Liver (tissue), 9 donors: ENCODE measurements around the gene EPS8L1. TPM values are rescaled to one million over a fixed set of nuclear protein-coding genes. Genes with fewer than 3 reads are reported as not detected.
"Not testable (repeated sequence)": the region's sequence is repeated elsewhere in the genome, so short reads cannot be mapped to it uniquely, and the experiment has no call there.

Source experiments
- DNase-seq: peaks from one replicate; pipeline ENCODE4 v3.0.0-alpha.2; 2017; ENCODE audit warnings: low spot score
- H3K27ac ChIP-seq, 2 donors: one replicate each; pipeline ENCODE4 v1.7.0; 2013; ENCODE audit warnings: inconsistent platforms in 2 of 2, low read length in 2 of 2, control low read depth in 1 of 2, low read depth in 1 of 2, mild to moderate bottlenecking in 1 of 2
- H3K27me3 ChIP-seq, 4 donors: one replicate each; pipeline versions ENCODE4 v1.6.1 to v1.7.0; 2013; ENCODE audit warnings: low read length in 3 of 4, inconsistent platforms in 1 of 4, mild to moderate bottlenecking in 1 of 4, moderate library complexity in 1 of 4; ENCODE audit not compliant: control insufficient read depth in 4 of 4, insufficient read depth in 4 of 4
- H3K36me3 ChIP-seq, 4 donors: one replicate each; pipeline versions ENCODE4 v1.6.1 to v1.7.0; 2013; ENCODE audit warnings: low read length in 3 of 4, mild to moderate bottlenecking in 3 of 4, low read depth in 1 of 4, moderate library complexity in 1 of 4; ENCODE audit not compliant: control insufficient read depth in 4 of 4, insufficient read depth in 3 of 4
- H3K4me1 ChIP-seq, 4 donors: one replicate each; pipeline versions ENCODE4 v1.6.1 to v1.7.0; 2013; ENCODE audit warnings: low read length in 3 of 4, mild to moderate bottlenecking in 3 of 4, moderate library complexity in 1 of 4; ENCODE audit not compliant: control insufficient read depth in 4 of 4, insufficient read depth in 4 of 4
- H3K4me3 ChIP-seq, 3 donors: one replicate each; pipeline versions ENCODE4 v1.6.1 to v1.7.0; 2013; ENCODE audit warnings: low read length in 3 of 3, control low read depth in 1 of 3, low read depth in 1 of 3, mild to moderate bottlenecking in 1 of 3
- H3K9ac ChIP-seq, 2 donors: one replicate each; pipeline ENCODE4 v1.7.0; 2013; ENCODE audit warnings: low read length in 2 of 2, mild to moderate bottlenecking in 2 of 2, moderate library complexity in 2 of 2, control low read depth in 1 of 2, low read depth in 1 of 2
- H3K9me3 ChIP-seq, 4 donors: one replicate each; pipeline versions ENCODE4 v1.6.1 to v1.7.0; 2013; ENCODE audit warnings: low read length in 3 of 4; ENCODE audit not compliant: control insufficient read depth in 4 of 4
- ATF3 ChIP-seq: IDR thresholded peaks from 2 replicates; pipeline ENCODE4 v1.6.1; 2016; ENCODE audit warnings: antibody characterized with exemption
- EGR1 ChIP-seq, 2 donors: IDR thresholded peaks; 2 replicates each; pipeline ENCODE4 v1.6.1; 2016 to 2018; ENCODE audit warnings: antibody characterized with exemption in 2 of 2, low read depth in 2 of 2
- FOXA1 ChIP-seq: IDR thresholded peaks from 2 replicates; pipeline ENCODE4 v1.6.1; 2016; ENCODE audit warnings: antibody characterized with exemption
- FOXA2 ChIP-seq: IDR thresholded peaks from 2 replicates; pipeline ENCODE4 v1.6.1; 2016; ENCODE audit warnings: antibody characterized with exemption
- GABPA ChIP-seq, 2 donors: IDR thresholded peaks in 1 of 2; conservative IDR thresholded peaks in 1 of 2; 2 replicates each; pipeline ENCODE4 v1.6.1; 2016; ENCODE audit warnings: antibody characterized with exemption in 2 of 2, mild to moderate bottlenecking in 1 of 2, moderate library complexity in 1 of 2
- HNF4A ChIP-seq, 2 donors: conservative IDR thresholded peaks; 2 replicates each; pipeline ENCODE4 v1.6.1; 2016; ENCODE audit warnings: antibody characterized with exemption in 2 of 2, mild to moderate bottlenecking in 2 of 2
- HNF4G ChIP-seq: IDR thresholded peaks from 2 replicates; pipeline ENCODE4 v1.6.1; 2016; ENCODE audit warnings: antibody characterized with exemption
- JUND ChIP-seq, 2 donors: IDR thresholded peaks; 2 replicates each; pipeline ENCODE4 v1.6.1; 2016; ENCODE audit warnings: antibody characterized with exemption in 2 of 2
- MAX ChIP-seq: IDR thresholded peaks from 2 replicates; pipeline ENCODE4 v1.6.1; 2016; ENCODE audit warnings: antibody characterized with exemption
- NR2F2 ChIP-seq: IDR thresholded peaks from 2 replicates; pipeline ENCODE4 v1.6.1; 2016; ENCODE audit warnings: antibody characterized with exemption
- RAD21 ChIP-seq, 2 donors: IDR thresholded peaks; 2 replicates each; pipeline ENCODE4 v1.6.1; 2016; ENCODE audit warnings: antibody characterized with exemption in 2 of 2, mild to moderate bottlenecking in 2 of 2
- RXRA ChIP-seq, 2 donors: IDR thresholded peaks; 2 replicates each; pipeline ENCODE4 v1.6.1; 2017 to 2018; ENCODE audit warnings: antibody characterized with exemption in 2 of 2, mild to moderate bottlenecking in 1 of 2
- SP1 ChIP-seq: IDR thresholded peaks from 2 replicates; pipeline ENCODE4 v1.6.1; 2018; ENCODE audit warnings: antibody characterized with exemption, mild to moderate bottlenecking
- TAF1 ChIP-seq: conservative IDR thresholded peaks from 2 replicates; pipeline ENCODE4 v1.6.1; 2016; ENCODE audit warnings: antibody characterized with exemption, mild to moderate bottlenecking
- YY1 ChIP-seq: IDR thresholded peaks from 2 replicates; pipeline ENCODE4 v1.6.1; 2016; ENCODE audit warnings: antibody characterized with exemption, mild to moderate bottlenecking
- WGBS: extraction: QIAGEN DNeasy Blood & Tissue Kit; methylation state at CpG from one replicate; pipeline ENCODE4 v1.1.7; 2013; 5-methylcytosine and 5-hydroxymethylcytosine counted together
- polyA plus RNA-seq, 2 donors: library from polyadenylated mRNA; stranded (reverse) in 1 of 2; unstranded in 1 of 2; fragments of 200-250 nt in 1 of 2; fragments of >200 nt in 1 of 2; fragmentation: Nextera tagmentation in 1 of 2; extraction: Ambion mirVana in 1 of 2; gene quantifications; one replicate each; pipeline versions ENCODE4 v1.2.1 to v1.2.3, GENCODE V29; 2013 to 2015
- total RNA-seq, 2 donors: library from RNA; depleted of rRNA; stranded (reverse); fragments of >200 nt; gene quantifications; one replicate each; pipeline ENCODE4 v1.2.3, GENCODE V29; 2014
- TF ChIP-seq, protein P1 (sequence below): IDR thresholded peaks from 2 replicates; pipeline ENCODE4 v1.6.1; 2016; ENCODE audit warnings: antibody characterized with exemption, mild to moderate bottlenecking
- TF ChIP-seq, protein P2 (sequence below): IDR thresholded peaks from 2 replicates; pipeline ENCODE4 v1.6.1; 2016; ENCODE audit warnings: antibody characterized with exemption
- TF ChIP-seq, protein P3 (sequence below): fragments of 150-350 bp; IDR thresholded peaks from 2 replicates; pipeline ENCODE4 v1.5.1; 2017; ENCODE audit warnings: improper control_type of control experiment, low read depth, low read length; ENCODE audit not compliant: missing input control
- donor health status: healthy.
- donor health status: healthy.
- donor health status: healthy.
- donor health status: healthy.
- donor health status: healthy.

EPS8L1 gene
- total and polyA plus RNA-seq, 4 donors, result 0.40 to 1.5 (median 0.87) TPM

- Histone ChIP-seq H3K27ac (no peak overlapping the region), H3K9me3 (no peaks in the 10 kb centered on the region), H3K4me3 (no peak overlapping the region), H3K27me3 (no peaks in the 10 kb centered on the region), H3K36me3 (peaks cover 7 to 39% (median 13%) of the 10 kb centered on the region in 4 donors), H3K4me1 (no peaks in the 10 kb centered on the region), H3K9ac (no peak overlapping the region)
- TF ChIP-seq TAF1 (no peak), NR2F2 (no peak), GABPA (IDR thresholded peaks at IDR 0.05 in 1 of 2, conservative IDR thresholded peaks at IDR 0.05 in 1 of 2) (no peak), EGR1 (IDR thresholded peaks at IDR 0.05; ENCODE audit: low read depth in 2 of 2) (no peak), FOXA2 (no peak), ATF3 (no peak), YY1 (no peak), RAD21 (IDR thresholded peaks at IDR 0.05) (no peak), JUND (IDR thresholded peaks at IDR 0.05) (no peak), MAX (no peak), HNF4G (no peak), FOXA1 (no peak), SP1 (no peak), HNF4A (conservative IDR thresholded peaks at IDR 0.05) (no peak), RXRA (IDR thresholded peaks at IDR 0.05) (no peak)
- TF ChIP-seq, protein P1, sequence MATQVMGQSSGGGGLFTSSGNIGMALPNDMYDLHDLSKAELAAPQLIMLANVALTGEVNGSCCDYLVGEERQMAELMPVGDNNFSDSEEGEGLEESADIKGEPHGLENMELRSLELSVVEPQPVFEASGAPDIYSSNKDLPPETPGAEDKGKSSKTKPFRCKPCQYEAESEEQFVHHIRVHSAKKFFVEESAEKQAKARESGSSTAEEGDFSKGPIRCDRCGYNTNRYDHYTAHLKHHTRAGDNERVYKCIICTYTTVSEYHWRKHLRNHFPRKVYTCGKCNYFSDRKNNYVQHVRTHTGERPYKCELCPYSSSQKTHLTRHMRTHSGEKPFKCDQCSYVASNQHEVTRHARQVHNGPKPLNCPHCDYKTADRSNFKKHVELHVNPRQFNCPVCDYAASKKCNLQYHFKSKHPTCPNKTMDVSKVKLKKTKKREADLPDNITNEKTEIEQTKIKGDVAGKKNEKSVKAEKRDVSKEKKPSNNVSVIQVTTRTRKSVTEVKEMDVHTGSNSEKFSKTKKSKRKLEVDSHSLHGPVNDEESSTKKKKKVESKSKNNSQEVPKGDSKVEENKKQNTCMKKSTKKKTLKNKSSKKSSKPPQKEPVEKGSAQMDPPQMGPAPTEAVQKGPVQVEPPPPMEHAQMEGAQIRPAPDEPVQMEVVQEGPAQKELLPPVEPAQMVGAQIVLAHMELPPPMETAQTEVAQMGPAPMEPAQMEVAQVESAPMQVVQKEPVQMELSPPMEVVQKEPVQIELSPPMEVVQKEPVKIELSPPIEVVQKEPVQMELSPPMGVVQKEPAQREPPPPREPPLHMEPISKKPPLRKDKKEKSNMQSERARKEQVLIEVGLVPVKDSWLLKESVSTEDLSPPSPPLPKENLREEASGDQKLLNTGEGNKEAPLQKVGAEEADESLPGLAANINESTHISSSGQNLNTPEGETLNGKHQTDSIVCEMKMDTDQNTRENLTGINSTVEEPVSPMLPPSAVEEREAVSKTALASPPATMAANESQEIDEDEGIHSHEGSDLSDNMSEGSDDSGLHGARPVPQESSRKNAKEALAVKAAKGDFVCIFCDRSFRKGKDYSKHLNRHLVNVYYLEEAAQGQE, result no peak
- TF ChIP-seq, protein P2, sequence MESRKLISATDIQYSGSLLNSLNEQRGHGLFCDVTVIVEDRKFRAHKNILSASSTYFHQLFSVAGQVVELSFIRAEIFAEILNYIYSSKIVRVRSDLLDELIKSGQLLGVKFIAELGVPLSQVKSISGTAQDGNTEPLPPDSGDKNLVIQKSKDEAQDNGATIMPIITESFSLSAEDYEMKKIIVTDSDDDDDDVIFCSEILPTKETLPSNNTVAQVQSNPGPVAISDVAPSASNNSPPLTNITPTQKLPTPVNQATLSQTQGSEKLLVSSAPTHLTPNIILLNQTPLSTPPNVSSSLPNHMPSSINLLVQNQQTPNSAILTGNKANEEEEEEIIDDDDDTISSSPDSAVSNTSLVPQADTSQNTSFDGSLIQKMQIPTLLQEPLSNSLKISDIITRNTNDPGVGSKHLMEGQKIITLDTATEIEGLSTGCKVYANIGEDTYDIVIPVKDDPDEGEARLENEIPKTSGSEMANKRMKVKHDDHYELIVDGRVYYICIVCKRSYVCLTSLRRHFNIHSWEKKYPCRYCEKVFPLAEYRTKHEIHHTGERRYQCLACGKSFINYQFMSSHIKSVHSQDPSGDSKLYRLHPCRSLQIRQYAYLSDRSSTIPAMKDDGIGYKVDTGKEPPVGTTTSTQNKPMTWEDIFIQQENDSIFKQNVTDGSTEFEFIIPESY, result no peak
- TF ChIP-seq, protein P3, sequence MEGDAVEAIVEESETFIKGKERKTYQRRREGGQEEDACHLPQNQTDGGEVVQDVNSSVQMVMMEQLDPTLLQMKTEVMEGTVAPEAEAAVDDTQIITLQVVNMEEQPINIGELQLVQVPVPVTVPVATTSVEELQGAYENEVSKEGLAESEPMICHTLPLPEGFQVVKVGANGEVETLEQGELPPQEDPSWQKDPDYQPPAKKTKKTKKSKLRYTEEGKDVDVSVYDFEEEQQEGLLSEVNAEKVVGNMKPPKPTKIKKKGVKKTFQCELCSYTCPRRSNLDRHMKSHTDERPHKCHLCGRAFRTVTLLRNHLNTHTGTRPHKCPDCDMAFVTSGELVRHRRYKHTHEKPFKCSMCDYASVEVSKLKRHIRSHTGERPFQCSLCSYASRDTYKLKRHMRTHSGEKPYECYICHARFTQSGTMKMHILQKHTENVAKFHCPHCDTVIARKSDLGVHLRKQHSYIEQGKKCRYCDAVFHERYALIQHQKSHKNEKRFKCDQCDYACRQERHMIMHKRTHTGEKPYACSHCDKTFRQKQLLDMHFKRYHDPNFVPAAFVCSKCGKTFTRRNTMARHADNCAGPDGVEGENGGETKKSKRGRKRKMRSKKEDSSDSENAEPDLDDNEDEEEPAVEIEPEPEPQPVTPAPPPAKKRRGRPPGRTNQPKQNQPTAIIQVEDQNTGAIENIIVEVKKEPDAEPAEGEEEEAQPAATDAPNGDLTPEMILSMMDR, result no peak
- WGBS, result 97% methylated on average over 6 of the region's 6 CpGs
- no peak for DNase-seq
Measured at GRCh38 chr19:55106591-55106990, 30.9 kb downstream of the EPS8L1 start.

DNA sequence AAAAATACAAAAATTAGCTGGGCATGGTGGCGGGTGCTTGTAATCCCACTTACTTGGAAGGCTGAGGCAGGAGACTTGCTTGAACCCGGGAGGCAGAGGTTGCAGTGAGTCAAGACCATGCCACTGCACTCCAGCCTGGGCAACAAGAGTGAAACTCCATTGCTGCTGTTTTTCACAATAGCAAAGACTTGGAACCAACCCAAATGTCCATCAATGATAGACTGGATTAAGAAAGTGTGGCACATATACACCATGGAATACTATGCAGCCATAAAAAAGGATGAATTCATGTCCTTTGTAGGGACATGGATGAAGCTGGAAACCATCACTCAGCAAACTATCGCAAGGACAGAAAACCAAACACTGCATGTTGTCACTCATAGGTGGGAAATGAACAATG, 31.6 kb downstream of the EPS8L1 start:
- not testable (repeated sequence) for H3K27me3 ChIP-seq, H3K9me3 ChIP-seq, H3K4me1 ChIP-seq, DNase-seq, H3K9ac ChIP-seq, H3K27ac ChIP-seq, H3K4me3 ChIP-seq
- WGBS, result 96% methylated on average over 3 of the region's 3 CpGs
- H3K36me3 ChIP-seq, result peaks cover 4 to 36% (median 10%) of the 10 kb centered on the region in 4 donors
